ENCODE data around the gene GPRC5A.

Gene GPRC5A

DNA sequence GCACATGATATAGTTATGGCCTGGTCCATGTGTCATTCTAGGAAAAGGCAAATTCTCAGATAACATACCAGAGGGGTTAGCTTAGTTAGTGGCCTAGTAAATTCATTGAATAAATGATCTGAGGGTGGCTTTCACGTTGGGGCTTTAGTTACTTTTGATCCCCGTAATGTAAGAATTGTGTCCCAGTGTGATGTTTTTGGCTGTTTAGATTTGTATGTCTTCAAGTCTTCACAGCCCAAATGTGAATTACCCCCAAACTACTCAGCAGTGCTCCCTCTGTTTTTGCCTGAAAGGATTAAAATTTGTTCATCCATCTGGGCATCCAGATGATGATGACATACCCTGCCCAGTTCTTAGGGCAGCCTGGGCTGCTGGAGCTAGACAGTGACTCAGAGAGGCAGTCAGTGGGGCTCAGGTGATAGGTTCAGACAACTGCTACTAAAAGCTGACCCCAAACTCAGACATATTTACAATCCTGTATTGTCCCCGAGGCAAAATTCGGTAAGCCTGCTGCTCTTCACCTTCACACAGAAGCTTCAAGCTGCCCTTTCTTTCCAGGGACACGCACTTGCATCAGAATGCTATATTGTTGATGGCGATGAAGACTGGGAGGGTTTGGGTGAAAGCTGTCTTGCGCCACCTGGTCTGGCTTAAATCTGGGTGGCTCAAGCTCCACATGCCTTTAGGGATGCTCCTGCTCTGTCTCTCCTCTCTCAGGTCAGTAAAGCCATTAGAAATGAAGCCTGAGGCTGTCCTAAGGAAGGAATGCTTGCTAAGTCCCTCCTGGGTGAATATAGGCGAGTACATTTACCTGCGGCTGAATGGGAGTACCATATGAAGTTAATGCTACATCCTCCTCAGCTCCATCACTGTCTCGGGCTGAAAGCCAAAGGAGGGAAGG, 50.3 kb downstream of the GPRC5A start:
- Histone ChIP-seq H3K23ac (ENCODE audit: low read length) (no peak overlapping the region), H2BK120ac (ENCODE audit: low read depth, low read length) (no peak overlapping the region), H3K79me1 (ENCODE audit: low read length) (no peaks in the 10 kb centered on the region), H3K18ac (ENCODE audit: low read length) (no peak overlapping the region), H2BK5ac (ENCODE audit: low read length) (no peak overlapping the region), H4K5ac (ENCODE audit: low read length) (no peak overlapping the region), H3K4me1 (ENCODE audit: control insufficient read depth, low read depth, low read length) (no peaks in the 10 kb centered on the region), H2AK5ac (ENCODE audit: low read length) (no peak overlapping the region), H3K27ac (ENCODE audit: low read depth, low read length) (no peak overlapping the region), H3K4me3 (ENCODE audit: low read length) (no peak overlapping the region), H2BK15ac (replicated peaks; ENCODE audit: low read depth) (no peak overlapping the region), H3K4ac (ENCODE audit: low read depth, low read length) (no peak overlapping the region), H3K27me3 (ENCODE audit: insufficient read depth, low read length, poor library complexity) (no peaks in the 10 kb centered on the region), H3K9ac (ENCODE audit: low read length) (no peak overlapping the region), H3K36me3 (ENCODE audit: control insufficient read depth, insufficient read depth, low read length) (no peaks in the 10 kb centered on the region), H3K56ac (ENCODE audit: low read length) (no peak overlapping the region), H4K8ac (ENCODE audit: low read depth, low read length) (no peak overlapping the region), H3K4me2 (ENCODE audit: low read length) (no peak overlapping the region), H3K79me2 (ENCODE audit: control insufficient read depth, insufficient read depth, low read length) (no peaks in the 10 kb centered on the region)
- no peak for DNase-seq
- WGBS (ENCODE audit: extremely low coverage, insufficient coverage, low lambda C conversion rate): no CpG with 5 or more reads among the region's 10 CpGs

DNA sequence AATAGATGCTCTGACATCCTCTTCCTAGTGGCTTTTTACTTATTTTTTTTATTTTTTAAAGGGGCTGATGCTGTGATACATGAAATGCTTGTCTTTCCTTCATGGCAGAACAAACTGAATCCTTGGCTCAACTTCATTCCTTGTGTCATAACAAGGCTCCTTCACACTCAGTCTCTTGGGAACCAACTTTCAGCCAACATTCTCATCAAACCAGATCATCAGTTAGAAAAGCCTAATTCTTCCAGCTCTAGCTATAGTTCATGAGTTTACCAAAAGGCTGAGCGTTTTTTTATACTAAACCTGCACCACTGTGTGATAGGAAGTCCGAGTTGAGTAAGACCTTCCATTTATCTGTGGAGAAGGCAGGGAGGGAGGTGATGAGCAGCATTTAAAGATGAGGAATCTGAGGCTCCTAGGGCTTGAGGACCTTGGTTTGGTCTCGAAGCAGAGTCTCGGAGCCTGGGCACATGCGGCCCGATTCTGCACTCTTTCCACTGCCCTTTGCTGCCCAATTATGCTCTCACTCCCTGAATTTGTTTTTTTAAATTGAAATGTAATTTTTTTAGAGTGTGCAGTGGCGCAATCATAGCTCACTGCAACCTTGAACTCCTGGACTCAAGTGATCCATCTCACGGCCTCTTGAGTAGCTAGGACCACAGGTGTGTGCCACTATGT, 52.4 kb downstream of the GPRC5A start:
- no peak overlapping the region for H2BK15ac ChIP-seq (replicated peaks; ENCODE audit: low read depth)
- H3K4me3 ChIP-seq (ENCODE audit: low read length): no peak overlapping the region
- DNase-seq: no peak
- H2AK5ac ChIP-seq (ENCODE audit: low read length): no peak overlapping the region
- H3K36me3 ChIP-seq (ENCODE audit: control insufficient read depth, insufficient read depth, low read length): no peaks in the 10 kb centered on the region
- no peak overlapping the region for H3K9ac ChIP-seq (ENCODE audit: low read length)
- no peak overlapping the region for H3K56ac ChIP-seq (ENCODE audit: low read length)
- H2BK5ac ChIP-seq (ENCODE audit: low read length): no peak overlapping the region
- no peak overlapping the region for H3K4me2 ChIP-seq (ENCODE audit: low read length)
- no peak overlapping the region for H3K23ac ChIP-seq (ENCODE audit: low read length)
- no peak overlapping the region for H4K8ac ChIP-seq (ENCODE audit: low read depth, low read length)
- no peaks in the 10 kb centered on the region for H3K4me1 ChIP-seq (ENCODE audit: control insufficient read depth, low read depth, low read length)
- WGBS (ENCODE audit: extremely low coverage, insufficient coverage, low lambda C conversion rate): no CpG with 5 or more reads among the region's 8 CpGs
- H3K27me3 ChIP-seq (ENCODE audit: insufficient read depth, low read length, poor library complexity): no peaks in the 10 kb centered on the region
- no peak overlapping the region for H2BK120ac ChIP-seq (ENCODE audit: low read depth, low read length)
- no peaks in the 10 kb centered on the region for H3K79me1 ChIP-seq (ENCODE audit: low read length)
- H4K5ac ChIP-seq (ENCODE audit: low read length): no peak overlapping the region
- no peaks in the 10 kb centered on the region for H3K79me2 ChIP-seq (ENCODE audit: control insufficient read depth, insufficient read depth, low read length)
- no peak overlapping the region for H3K4ac ChIP-seq (ENCODE audit: low read depth, low read length)
- H3K18ac ChIP-seq (ENCODE audit: low read length): no peak overlapping the region
- H3K27ac ChIP-seq (ENCODE audit: low read depth, low read length): no peak overlapping the region

DNA sequence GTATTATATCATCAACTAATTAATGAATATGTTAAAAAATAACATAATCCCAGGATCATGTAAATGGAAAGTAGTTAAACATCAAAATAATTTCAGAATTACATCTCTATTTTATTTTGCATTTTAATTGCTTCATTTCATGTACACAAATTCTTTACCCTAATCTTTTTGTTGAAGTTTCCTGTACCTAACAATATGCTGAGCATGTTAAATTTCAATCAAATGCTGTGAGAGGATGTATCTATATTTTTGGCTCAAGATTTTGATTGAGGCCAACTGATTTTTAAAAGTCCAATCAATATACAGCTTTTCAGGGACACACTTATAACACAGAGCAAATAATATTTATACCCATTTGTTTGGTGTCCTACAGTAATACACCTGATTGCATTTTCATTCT, 54.2 kb downstream of the GPRC5A start:
- Histone ChIP-seq H3K4me2 (ENCODE audit: low read length) (no peak overlapping the region), H3K23ac (ENCODE audit: low read length) (no peak overlapping the region), H3K79me1 (ENCODE audit: low read length) (no peaks in the 10 kb centered on the region), H3K4me1 (ENCODE audit: control insufficient read depth, low read depth, low read length) (no peaks in the 10 kb centered on the region), H4K8ac (ENCODE audit: low read depth, low read length) (no peak overlapping the region), H3K79me2 (ENCODE audit: control insufficient read depth, insufficient read depth, low read length) (no peaks in the 10 kb centered on the region), H3K18ac (ENCODE audit: low read length) (no peak overlapping the region), H3K4me3 (ENCODE audit: low read length) (no peak overlapping the region), H3K27me3 (ENCODE audit: insufficient read depth, low read length, poor library complexity) (no peaks in the 10 kb centered on the region), H3K56ac (ENCODE audit: low read length) (no peak overlapping the region), H2AK5ac (ENCODE audit: low read length) (no peak overlapping the region), H3K4ac (ENCODE audit: low read depth, low read length) (no peak overlapping the region), H3K27ac (ENCODE audit: low read depth, low read length) (no peak overlapping the region), H3K36me3 (ENCODE audit: control insufficient read depth, insufficient read depth, low read length) (no peaks in the 10 kb centered on the region), H4K5ac (ENCODE audit: low read length) (no peak overlapping the region), H2BK15ac (replicated peaks; ENCODE audit: low read depth) (no peak overlapping the region), H3K9ac (ENCODE audit: low read length) (no peak overlapping the region), H2BK5ac (ENCODE audit: low read length) (no peak overlapping the region), H2BK120ac (ENCODE audit: low read depth, low read length) (no peak overlapping the region)
- no peak for DNase-seq

DNA sequence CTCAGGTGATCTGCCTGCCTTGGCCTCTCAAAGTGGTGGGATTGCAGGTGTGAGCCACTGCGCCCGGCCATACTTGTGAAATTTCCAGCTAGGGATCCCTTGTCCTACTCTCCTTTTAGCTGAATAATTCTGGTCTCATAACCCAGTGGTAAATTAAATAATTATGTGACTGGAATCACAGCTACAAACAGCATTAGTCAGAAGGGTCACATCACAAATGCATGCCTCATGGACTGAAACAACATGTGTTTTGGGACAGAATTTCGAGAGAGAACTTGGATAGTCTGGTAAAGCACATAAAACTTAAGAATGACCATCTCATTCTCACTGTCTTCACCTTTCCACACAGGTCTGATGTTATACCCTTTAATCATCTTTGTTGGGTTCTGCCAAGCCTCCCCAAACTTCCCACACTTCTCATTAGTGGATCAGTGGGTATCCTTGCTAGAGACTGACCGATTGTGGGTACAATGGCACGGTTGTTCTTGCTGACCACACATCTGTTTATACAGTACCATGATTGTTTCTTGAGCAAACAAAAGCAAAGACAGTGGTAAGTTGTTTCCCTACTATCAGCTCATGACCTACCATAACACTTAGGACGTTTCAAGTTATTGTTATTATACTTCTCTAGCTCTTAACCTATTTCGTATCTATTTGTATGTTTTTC, 55.5 kb downstream of the GPRC5A start:
- no peak overlapping the region for H3K4me3 ChIP-seq (ENCODE audit: low read length)
- no peak overlapping the region for H4K5ac ChIP-seq (ENCODE audit: low read length)
- H2BK15ac ChIP-seq (replicated peaks; ENCODE audit: low read depth): no peak overlapping the region
- no peak overlapping the region for H3K56ac ChIP-seq (ENCODE audit: low read length)
- no peak overlapping the region for H4K8ac ChIP-seq (ENCODE audit: low read depth, low read length)
- DNase-seq: no peak
- H3K4ac ChIP-seq (ENCODE audit: low read depth, low read length): no peak overlapping the region
- H2AK5ac ChIP-seq (ENCODE audit: low read length): no peak overlapping the region
- H2BK120ac ChIP-seq (ENCODE audit: low read depth, low read length): no peak overlapping the region
- H3K27ac ChIP-seq (ENCODE audit: low read depth, low read length): no peak overlapping the region
- WGBS (ENCODE audit: extremely low coverage, insufficient coverage, low lambda C conversion rate): no CpG with 5 or more reads among the region's 7 CpGs
- H3K79me2 ChIP-seq (ENCODE audit: control insufficient read depth, insufficient read depth, low read length): no peaks in the 10 kb centered on the region
- no peak overlapping the region for H3K18ac ChIP-seq (ENCODE audit: low read length)
- H2BK5ac ChIP-seq (ENCODE audit: low read length): no peak overlapping the region
- H3K23ac ChIP-seq (ENCODE audit: low read length): no peak overlapping the region
- no peaks in the 10 kb centered on the region for H3K36me3 ChIP-seq (ENCODE audit: control insufficient read depth, insufficient read depth, low read length)
- H3K4me1 ChIP-seq (ENCODE audit: control insufficient read depth, low read depth, low read length): no peaks in the 10 kb centered on the region
- H3K9ac ChIP-seq (ENCODE audit: low read length): no peak overlapping the region
- H3K79me1 ChIP-seq (ENCODE audit: low read length): no peaks in the 10 kb centered on the region
- no peaks in the 10 kb centered on the region for H3K27me3 ChIP-seq (ENCODE audit: insufficient read depth, low read length, poor library complexity)
- no peak overlapping the region for H3K4me2 ChIP-seq (ENCODE audit: low read length)

DNA sequence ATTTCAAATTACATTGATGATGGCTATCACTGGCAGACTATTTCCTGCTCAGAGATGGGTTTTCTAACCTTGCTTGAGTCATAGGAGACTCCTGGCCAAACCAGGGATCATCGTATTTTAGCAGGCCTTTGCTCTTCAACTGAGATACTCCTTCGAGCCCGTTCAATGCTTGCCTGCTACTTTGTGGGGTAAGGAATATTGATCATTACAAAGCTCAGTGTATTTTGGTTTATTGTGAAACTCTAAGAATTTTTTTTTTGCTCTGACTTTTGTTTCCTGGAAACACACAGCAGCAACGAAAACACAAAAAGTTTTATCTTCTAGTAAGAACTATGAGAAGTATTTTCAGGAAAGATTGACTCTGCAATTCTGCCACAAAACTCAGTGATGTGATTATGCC, 56.5 kb downstream of the GPRC5A start:
- Histone ChIP-seq H3K4me3 (ENCODE audit: low read length) (no peak overlapping the region), H3K18ac (ENCODE audit: low read length) (no peak overlapping the region), H2BK120ac (ENCODE audit: low read depth, low read length) (no peak overlapping the region), H2BK15ac (replicated peaks; ENCODE audit: low read depth) (no peak overlapping the region), H3K4ac (ENCODE audit: low read depth, low read length) (no peak overlapping the region), H3K79me1 (ENCODE audit: low read length) (no peaks in the 10 kb centered on the region), H3K4me1 (ENCODE audit: control insufficient read depth, low read depth, low read length) (no peaks in the 10 kb centered on the region), H4K8ac (ENCODE audit: low read depth, low read length) (no peak overlapping the region), H4K5ac (ENCODE audit: low read length) (no peak overlapping the region), H3K79me2 (ENCODE audit: control insufficient read depth, insufficient read depth, low read length) (no peaks in the 10 kb centered on the region), H3K27me3 (ENCODE audit: insufficient read depth, low read length, poor library complexity) (no peaks in the 10 kb centered on the region), H3K9ac (ENCODE audit: low read length) (no peak overlapping the region), H3K23ac (ENCODE audit: low read length) (no peak overlapping the region), H3K56ac (ENCODE audit: low read length) (no peak overlapping the region), H3K4me2 (ENCODE audit: low read length) (no peak overlapping the region), H3K36me3 (ENCODE audit: control insufficient read depth, insufficient read depth, low read length) (no peaks in the 10 kb centered on the region), H3K27ac (ENCODE audit: low read depth, low read length) (no peak overlapping the region), H2AK5ac (ENCODE audit: low read length) (no peak overlapping the region), H2BK5ac (ENCODE audit: low read length) (no peak overlapping the region)
- DNase-seq: no peak
- no CpG with 5 or more reads among the region's 4 CpGs for WGBS (ENCODE audit: extremely low coverage, insufficient coverage, low lambda C conversion rate)

All from mesendoderm (in vitro differentiated cells).